ENCODE measurements around the gene AP4B1. TPM values are rescaled to one million over a fixed set of nuclear protein-coding genes. Genes with fewer than 3 reads are reported as not detected.

AP4B1 gene
- total and polyA plus RNA-seq, 9 of the 15 experiments (the other 6 are each of a cell fraction or from before 2014, with no cell fraction given) = 15.8 to 36.5 (median 24.6) TPM

DNA sequence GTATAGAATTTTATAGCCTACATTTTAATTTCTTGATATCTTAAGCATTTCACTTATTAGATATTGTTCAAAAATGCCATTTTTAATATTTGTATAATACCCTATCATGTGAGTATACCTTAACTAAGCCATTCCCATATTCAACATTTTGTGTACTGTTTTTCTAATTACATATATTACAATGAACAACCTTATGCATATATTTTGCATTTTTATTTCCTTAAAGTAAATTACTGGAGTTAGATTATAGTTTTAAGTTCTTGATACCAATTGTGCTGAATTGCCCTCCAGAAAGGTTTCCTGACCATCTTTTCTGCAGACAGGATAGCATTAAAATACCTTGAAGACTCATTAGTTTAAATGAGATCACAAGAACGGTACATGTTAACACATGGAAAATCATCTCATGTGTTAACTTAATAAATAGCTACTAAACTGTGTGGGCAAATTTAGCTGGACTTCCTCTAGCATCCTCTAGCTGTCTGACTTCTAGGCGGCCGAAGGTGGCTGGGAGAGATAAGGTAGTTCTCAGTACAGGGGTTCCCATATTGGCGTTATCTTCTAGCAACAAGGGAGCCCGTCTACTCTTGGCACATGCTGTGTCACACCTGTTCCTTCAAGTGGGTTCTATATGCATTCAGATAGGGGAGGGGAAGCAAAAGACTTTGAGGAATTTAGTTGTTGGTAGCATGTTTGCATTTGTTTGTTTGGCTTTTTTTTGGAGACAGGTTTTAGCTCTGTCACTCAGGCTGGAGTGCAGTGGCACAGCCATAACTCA is 9.5 kb upstream of the AP4B1 start (continued):
- TF ChIP-seq, protein P1, sequence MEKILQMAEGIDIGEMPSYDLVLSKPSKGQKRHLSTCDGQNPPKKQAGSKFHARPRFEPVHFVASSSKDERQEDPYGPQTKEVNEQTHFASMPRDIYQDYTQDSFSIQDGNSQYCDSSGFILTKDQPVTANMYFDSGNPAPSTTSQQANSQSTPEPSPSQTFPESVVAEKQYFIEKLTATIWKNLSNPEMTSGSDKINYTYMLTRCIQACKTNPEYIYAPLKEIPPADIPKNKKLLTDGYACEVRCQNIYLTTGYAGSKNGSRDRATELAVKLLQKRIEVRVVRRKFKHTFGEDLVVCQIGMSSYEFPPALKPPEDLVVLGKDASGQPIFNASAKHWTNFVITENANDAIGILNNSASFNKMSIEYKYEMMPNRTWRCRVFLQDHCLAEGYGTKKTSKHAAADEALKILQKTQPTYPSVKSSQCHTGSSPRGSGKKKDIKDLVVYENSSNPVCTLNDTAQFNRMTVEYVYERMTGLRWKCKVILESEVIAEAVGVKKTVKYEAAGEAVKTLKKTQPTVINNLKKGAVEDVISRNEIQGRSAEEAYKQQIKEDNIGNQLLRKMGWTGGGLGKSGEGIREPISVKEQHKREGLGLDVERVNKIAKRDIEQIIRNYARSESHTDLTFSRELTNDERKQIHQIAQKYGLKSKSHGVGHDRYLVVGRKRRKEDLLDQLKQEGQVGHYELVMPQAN (IDR thresholded peaks at IDR 0.05; ENCODE audit: borderline replicate concordance) = peak; percentile 61; the same call in 1 of the 2 replicates
- no peak for TF ChIP-seq SIN3A (IDR thresholded peaks at IDR 0.05; ENCODE audit: borderline replicate concordance in 2 of 2, control insufficient read depth in 1 of 2, low read depth in 2 of 2, low read length in 2 of 2)
- peak; percentile 53; the same call in 1 of the 2 replicates for TF ChIP-seq POLR2H (tag; IDR thresholded peaks at IDR 0.05; ENCODE audit: low read depth)
- TF ChIP-seq ZNF551 (CRISPR knock-in tag; IDR thresholded peaks at IDR 0.05) = no peak
- TF ChIP-seq TEAD2 (tag; IDR thresholded peaks at IDR 0.05) = peak; percentile 48; the same call in 1 of the 2 replicates
- TF ChIP-seq ETS2 (tag; IDR thresholded peaks at IDR 0.05; ENCODE audit: borderline replicate concordance, poor library complexity, severe bottlenecking) = no peak
- TF ChIP-seq PTBP1 (IDR thresholded peaks at IDR 0.05; ENCODE audit: low read depth, low read length) = 0 out of 2 replicates have a peak, but pooled peaks have one; percentile 54
- no peak for TF ChIP-seq E2F3 (CRISPR knock-in tag; IDR thresholded peaks at IDR 0.05)
- TF ChIP-seq BHLHE40 (IDR thresholded peaks at IDR 0.05; ENCODE audit: low read length) = peak; percentile 99
- TF ChIP-seq, protein P2, sequence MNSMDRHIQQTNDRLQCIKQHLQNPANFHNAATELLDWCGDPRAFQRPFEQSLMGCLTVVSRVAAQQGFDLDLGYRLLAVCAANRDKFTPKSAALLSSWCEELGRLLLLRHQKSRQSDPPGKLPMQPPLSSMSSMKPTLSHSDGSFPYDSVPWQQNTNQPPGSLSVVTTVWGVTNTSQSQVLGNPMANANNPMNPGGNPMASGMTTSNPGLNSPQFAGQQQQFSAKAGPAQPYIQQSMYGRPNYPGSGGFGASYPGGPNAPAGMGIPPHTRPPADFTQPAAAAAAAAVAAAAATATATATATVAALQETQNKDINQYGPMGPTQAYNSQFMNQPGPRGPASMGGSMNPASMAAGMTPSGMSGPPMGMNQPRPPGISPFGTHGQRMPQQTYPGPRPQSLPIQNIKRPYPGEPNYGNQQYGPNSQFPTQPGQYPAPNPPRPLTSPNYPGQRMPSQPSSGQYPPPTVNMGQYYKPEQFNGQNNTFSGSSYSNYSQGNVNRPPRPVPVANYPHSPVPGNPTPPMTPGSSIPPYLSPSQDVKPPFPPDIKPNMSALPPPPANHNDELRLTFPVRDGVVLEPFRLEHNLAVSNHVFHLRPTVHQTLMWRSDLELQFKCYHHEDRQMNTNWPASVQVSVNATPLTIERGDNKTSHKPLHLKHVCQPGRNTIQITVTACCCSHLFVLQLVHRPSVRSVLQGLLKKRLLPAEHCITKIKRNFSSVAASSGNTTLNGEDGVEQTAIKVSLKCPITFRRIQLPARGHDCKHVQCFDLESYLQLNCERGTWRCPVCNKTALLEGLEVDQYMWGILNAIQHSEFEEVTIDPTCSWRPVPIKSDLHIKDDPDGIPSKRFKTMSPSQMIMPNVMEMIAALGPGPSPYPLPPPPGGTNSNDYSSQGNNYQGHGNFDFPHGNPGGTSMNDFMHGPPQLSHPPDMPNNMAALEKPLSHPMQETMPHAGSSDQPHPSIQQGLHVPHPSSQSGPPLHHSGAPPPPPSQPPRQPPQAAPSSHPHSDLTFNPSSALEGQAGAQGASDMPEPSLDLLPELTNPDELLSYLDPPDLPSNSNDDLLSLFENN (IDR thresholded peaks at IDR 0.05; ENCODE audit: low read depth in 2 of 2, low read length in 2 of 2) = peak in 1 of 2 experiments; percentile 97; a peak in 2 of 4 replicates
- no peak for TF ChIP-seq ZNF347 (CRISPR knock-in tag; IDR thresholded peaks at IDR 0.05; ENCODE audit: low read depth)
- TF ChIP-seq, protein P3, sequence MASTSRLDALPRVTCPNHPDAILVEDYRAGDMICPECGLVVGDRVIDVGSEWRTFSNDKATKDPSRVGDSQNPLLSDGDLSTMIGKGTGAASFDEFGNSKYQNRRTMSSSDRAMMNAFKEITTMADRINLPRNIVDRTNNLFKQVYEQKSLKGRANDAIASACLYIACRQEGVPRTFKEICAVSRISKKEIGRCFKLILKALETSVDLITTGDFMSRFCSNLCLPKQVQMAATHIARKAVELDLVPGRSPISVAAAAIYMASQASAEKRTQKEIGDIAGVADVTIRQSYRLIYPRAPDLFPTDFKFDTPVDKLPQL (IDR thresholded peaks at IDR 0.05; ENCODE audit: extremely low read depth, insufficient read length) = no peak
- no peak for TF ChIP-seq NR2F6 (CRISPR knock-in tag; IDR thresholded peaks at IDR 0.05)
- no peak for TF ChIP-seq SETDB1 (IDR thresholded peaks at IDR 0.05; ENCODE audit: low read length)
- TF ChIP-seq BRD4 (IDR thresholded peaks at IDR 0.05) = no peak
- TF ChIP-seq IFI16 (CRISPR knock-in tag; IDR thresholded peaks at IDR 0.05) = no peak

Measured in K562 (cell line).